Ammon's horn (tissue), 1 donor: ENCODE results near the gene LARP1B.
"Not testable (repeated sequence)": the region's sequence is repeated elsewhere in the genome, so short reads cannot be mapped to it uniquely, and the experiment has no call there.

Experiments used
- DNase-seq: peaks from one replicate; pipeline ENCODE4 v3.0.0-alpha.2; 2016; ENCODE audit warnings: low spot score

Gene LARP1B

DNA sequence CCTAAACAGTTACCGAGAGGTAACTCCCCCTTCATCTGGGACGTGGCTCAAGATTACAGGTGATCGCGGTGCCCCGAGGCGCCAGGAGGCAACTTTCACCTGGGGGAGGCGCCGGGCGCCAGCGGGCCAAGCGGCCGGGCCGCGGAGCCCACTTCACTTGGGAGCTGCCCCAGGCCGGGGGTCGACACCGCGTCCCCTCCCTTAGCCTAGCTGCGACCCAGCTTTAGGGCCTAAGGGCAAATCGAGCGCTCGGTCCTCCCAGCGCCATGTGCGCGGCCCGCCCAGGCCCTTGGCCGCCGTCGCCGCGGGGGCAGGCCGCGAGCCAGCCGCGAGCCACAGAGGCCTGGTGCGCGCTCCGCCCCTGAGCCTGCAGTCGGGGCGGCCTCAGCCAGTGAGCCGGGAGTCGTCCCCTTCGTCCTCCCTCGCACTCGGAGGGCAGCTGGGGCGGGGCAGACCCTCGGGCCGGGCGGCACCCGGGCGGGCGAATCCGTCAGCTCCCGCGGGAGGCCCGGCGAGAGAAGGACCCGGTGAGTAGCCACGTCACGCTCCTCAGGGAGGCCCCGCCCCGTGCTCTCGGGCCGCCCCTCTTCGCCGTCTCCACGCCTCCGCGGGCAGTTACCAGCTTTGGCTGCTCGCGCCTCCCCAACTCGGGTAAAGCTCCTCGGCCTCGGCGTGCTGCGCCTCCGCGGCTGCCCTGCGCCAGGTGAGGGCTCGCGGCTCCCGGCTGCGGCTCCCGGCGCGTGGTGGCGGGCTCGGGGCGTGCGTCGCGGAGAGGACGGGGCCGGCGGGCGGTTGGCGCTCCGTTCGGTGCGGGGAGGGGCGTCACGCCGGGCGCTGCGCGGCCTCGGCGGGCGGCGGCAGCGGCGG, at the start of gene LARP1B:
Gene LARP1B, plus strand, starts transcription at position 614 of the 867 bp plus-strand sequence. CDS start 13,640 bp downstream, outside the sequence.
- DNase-seq = peak; percentile 96

DNA sequence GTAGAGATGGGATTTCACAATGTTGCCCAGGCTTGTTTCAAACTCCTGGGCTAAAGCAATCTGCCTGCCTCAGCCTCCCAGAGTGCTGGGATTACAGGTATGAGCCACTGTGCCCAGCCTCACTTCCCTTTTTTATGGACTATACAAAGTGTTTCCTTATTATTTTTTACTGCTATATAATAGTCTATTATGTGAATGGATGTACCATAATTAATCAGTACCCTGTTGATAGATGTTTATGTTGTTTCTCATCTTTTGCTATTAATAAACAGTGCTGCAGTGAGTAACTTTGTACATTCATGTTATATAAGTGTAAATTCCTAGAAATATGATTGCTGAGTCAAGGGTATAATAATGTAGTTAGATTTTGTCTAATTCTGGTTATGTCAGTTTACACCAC, 35.8 kb upstream of the LARP1B start:
- no peak for DNase-seq

DNA sequence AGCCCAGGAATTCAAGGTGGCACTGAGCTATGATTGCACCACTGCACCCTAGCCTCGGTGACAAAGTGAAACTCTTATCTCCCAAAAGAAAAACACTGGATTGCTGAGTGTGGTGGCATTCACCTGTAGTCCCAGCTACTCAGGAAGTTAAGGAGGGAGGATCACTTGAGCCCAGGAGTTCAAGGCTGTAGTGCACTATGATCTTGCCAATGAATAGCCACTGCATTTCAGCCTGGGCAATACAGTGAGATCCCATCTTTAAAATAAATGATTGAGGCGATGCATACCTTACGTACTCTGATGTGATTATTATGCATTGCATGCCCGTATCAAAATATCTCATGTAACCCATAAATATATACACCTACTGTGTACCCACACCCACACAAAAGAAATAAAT, 31.2 kb upstream of the LARP1B start:
- DNase-seq = no peak

DNA sequence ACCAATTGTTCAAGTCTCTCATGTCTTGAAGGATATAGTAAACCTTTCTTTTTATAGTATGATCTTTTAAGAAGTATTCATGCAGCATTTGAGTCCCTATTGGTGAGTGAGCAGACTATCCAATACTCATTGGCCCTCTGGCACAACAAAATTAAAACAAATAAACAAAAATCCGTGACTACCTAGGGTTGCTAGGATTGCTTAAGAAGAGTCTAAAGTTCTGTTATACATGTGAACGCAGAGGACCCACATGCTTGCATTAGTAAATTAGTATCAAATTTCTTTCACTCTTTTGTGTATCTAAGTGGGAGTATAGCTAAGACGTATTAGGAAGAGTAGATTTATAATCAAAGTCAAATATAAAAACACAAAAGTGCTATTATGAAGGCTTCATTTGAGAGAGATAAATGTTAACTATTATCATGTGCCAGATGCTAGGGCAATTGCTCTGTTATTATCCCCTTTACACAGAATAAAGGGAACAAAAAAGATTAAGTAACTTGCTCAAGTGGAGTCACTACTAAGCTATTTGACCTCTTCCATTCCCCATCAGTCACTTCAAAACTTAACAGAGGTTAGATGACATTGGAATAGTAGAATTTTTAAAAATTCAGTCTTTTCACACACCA, 29.2 kb upstream of the LARP1B start:
- DNase-seq = no peak

DNA sequence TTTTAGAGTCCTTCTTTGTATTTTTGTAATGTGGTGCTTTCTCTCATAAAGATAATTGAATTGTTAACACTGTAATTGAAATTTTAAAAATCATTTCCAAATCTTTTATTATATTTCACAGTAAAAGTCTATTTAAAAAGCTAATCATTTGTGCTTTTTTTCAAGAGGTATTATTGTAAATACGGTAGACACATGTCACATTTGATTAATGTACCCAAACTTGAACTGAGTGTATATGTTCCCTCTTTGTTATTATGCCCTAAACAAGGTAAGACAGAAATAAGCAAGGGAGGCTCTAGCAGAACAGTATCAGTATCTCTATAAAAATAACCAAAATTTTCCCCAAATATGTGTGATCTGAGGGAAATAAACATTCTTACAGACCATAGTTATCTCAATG, 21.5 kb upstream of the LARP1B start:
- no peak for DNase-seq

DNA sequence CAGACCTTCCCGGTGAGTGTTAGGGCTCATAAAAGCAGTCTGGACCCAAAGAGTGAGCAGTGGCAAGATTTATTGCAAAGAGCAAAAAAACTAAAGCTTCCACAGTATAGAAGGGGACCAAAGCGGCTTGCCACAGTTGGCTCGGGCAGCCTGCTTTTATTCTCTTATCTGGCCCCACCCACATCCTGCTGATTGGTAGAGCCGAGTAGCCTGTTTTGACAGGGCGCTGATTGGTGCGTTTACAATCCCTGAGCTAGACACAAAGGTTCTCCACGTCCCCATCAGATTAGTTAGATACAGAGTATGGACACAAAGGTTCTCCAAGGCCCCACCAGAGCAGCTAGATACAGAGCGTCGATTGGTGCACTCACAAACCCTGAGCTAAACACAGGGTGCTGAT, 14.1 kb upstream of the LARP1B start:
- not testable (repeated sequence) for DNase-seq

DNA sequence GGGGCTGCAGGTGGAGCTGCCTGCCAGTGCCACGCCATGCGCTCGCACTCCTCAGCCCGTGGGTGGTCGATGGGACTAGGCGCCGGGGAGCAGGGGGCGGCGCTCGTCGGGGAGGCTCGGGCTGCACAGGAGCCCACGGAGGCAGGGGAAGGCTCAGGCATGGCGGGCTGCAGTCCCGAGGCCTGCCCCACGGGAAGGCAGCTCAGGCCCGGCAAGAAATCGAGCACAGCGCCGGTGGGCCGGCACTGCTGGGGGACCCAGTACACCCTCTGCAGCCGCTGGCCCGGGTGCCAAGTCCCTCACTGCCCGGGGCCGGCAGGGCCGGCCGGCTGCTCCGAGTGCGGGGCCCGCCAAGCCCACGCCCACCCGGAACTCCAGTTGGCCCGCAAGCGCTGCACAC, 13.6 kb upstream of the LARP1B start:
- DNase-seq = not testable (repeated sequence)

DNA sequence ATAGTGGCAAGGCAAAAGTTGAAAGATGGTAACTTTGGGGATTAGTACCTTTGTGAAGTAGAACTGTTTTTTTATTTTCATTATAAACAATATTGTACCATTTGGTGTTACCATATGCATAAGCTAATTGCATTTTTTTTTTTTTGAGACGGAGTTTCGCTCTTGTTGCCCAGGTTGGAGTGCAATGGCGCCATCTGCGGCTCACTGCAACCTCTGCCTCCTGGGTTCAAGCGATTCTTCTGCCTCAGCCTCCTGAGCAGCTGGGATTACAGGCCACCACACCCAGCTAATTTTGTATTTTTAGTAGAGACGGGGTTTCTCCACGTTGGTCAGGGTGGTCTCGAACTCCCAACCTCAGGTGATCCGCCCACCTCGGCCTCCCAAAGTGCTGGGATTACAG, 9.9 kb upstream of the LARP1B start:
- DNase-seq = not testable (repeated sequence)

DNA sequence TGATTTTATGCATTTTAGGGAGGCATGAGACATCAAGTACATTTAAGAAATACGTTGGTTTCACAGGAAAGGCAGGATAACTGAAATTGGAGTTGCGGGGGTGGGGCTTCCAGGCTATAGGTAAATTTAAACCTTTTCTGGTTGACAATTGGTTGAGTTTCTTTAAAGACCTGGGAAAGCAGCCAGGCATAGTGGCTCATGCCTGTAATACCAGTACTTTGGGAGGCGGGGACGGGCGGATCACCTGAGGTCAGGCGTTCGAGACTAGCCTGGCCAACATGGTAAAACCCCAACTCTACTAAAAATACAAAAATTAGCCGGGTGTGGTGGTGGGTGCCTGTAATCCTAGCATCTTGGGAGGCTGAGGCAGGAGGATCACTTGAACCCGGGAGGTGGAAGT, 6.2 kb upstream of the LARP1B start:
- DNase-seq = not testable (repeated sequence)

DNA sequence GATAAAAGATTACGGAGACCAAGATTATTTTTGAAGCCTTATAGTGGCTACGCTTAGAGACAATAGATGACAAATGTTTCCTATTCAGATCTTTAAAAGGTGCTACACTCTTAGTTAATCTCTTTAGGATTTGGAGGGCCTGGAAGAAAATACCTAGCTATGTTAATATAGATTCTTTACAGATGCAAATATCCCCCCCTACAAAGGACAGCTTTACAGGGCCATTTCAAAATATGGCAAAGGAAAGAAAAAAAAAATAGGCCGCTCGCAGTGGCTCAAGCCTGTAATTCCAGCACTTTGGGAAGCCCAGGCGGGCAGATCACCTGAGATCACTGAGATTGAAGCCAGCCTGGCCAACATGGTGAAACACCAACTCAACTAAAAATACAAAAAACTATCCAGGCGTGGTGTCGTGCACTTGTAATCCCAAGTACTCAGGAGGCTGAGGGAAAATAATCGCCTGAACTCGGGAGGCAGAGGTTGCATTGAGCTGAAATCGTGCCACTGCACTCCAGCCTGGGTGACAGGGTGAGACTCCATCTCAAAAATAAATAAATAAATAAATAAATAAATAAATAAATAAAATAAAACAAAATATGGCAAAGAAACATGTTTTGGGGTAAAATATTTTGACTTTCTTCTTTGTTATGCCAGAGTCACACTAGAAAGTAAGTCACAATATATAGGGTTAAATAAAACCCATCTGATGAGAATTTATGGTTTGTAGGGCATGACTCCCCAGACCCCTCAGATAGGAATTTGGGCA, 5.5 kb upstream of the LARP1B start:
- DNase-seq = not testable (repeated sequence)

DNA sequence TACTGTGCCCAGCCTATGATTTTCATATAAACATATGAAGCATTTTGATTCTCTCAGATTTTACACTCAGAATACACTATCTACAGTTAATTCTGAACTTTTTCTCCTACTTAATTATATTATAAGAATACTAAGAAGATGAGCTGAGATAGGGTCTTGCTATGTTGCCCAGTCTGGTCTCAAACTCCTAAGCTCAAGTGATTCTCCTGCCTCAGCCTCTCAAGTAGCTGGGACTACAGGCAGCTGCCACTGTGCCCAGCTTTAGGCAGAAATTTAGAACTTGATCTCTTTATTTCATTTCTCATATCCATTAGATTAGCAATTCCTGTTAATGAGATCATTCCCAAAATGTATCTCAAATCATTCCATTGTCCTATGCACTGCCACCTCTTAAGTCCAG, 4.7 kb upstream of the LARP1B start:
- DNase-seq = no peak

DNA sequence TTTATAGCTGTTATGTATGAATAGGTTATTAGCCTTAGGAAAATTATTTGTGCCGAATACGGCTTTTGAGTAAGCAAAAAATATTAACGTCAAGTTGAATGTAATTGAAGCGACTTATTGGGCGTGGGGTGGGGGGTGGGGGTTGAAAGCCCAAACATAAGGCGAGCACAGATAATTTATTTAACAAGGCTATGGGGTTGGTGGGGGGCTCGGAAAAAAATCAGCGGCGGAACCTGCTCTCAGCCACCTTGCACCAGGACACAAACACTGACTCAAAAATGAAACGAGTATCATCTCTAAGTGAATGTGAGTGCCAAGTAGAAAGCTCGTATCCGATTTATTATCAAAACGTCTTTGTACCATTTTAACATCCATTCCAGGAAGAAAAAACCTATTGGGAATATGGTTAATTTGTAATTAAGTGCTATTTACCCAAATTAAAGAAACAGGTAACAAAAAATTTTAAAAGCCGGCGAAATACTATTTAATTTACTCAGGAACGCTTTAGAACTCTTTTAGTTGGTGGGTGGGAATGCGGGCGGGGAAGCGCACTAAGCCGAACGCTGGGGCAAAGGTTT, 902 bp upstream of the LARP1B start:
- no peak for DNase-seq

DNA sequence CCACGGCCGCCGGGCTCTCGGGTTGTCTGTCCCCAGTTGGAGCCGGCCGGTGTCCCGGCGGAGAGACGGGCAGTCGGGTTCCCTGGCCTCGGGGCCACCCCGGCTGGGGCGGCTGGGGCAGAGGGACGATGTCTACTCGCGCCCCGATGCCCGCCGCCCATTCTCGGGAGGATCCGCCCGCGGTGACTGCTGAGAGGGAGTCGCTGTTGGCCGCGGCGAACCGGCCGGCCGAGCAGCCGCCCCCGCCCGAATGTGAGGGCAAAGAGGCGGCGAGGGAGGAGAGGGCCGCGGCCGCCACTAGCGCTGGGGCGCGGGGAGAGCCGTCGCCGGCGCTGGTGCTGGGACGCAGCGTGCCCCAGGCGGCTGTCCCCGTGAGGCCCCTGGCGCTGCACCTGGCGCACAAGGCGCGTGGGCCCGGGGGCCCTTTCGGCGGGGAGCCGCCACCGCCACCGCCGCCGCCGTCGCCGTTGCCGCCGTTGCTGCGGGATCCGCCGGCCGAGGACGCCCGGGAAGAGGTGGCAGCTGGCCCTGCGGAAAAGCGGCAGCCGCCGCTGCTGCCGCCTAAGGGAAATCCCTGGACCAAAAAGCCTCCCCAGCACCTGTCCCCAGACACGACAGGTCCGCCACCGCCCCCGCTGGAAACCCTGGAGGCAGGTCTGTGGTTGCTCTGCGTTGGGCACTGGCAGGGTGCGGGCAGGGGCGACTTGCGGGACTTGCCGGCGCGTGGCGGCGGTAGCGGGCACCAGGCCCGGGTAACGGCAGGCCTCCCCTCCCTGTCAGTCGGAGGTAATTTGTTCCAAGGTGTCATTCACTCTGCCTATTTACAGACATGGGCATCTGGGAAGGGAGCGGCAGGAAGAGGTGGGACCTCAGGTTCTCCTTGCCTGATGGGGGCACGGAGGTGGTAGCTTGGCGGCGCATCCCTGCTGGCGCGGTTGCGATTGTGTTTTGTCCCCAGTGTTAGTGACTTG, 739 bp downstream of the LARP1B start:
- DNase-seq = peak; percentile 62

DNA sequence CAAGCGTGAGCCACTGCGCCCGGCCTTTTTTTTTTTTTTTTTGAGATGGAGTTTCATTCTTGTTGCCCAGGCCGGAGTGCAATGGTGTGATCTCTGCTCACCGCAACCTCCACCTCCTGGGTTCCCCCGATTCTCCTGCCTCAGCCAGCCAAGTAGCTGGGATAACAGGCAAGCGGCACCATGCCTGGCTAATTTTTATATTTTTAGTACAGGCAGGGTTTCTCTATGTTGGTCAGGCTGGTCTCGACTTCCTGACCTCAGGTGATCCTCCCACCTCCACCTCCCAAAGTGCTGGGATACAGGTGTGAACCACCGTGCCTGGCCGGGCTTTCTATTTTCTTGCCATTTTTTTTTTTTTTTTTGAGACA, 5.3 kb downstream of the LARP1B start:
- not testable (repeated sequence) for DNase-seq

DNA sequence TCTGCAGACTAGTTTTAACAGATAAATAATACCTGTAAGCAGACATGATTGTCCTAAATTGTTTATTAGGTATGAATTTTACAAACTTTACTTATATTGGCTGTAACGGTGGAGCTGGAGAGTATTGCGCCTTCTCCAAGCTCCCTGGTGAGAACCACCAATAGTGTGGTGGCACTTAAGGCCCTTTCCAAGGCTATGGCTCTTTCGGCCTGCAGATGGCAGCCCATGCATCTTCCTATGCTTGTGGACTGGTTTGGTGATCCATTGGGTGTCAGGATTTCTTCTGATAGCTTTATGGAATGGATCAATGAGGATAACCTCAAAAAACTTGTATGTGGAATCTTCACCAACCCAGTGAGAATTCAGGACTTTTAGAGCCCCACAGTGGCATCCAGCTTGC, 7.8 kb downstream of the LARP1B start:
- no peak for DNase-seq

DNA sequence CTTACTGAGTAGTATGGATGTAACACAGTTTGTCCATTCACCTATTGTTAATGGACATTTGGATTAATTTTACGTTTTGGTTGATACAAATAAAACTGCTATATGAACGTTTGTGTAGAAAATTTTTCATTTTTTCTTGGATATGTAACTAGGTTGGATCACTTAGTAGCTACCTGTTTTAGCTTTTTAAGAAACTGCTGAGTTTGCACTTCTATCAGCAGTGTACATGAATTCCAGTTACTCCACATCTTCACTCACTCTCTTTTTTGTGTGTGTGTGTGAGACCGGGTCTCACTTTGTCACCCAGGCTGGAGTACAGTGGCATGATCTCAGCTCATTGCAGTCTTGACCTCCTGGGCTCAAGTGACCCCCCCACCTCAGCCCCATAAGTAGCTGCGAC, 15.4 kb downstream of the LARP1B start:
- DNase-seq = no peak

DNA sequence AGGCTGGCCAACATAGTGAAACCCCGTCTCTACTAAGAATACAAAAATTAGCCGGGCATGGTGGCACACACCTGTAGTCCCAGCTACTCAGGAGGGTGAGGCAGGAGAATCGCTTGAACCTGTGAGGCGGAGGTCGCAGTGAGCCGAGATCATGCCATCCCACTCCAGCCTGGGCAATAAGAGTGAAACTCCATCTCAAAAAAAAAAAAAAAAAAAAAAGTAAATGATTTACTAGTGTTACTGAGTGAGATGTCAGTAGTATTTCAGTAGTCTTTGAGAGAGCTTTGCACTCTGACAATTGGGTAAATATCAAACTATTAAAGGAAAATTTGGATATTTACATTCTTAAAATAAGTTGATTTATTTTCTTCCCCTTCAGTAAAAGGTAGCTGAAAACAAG, 34.2 kb downstream of the LARP1B start:
- DNase-seq = not testable (repeated sequence)

DNA sequence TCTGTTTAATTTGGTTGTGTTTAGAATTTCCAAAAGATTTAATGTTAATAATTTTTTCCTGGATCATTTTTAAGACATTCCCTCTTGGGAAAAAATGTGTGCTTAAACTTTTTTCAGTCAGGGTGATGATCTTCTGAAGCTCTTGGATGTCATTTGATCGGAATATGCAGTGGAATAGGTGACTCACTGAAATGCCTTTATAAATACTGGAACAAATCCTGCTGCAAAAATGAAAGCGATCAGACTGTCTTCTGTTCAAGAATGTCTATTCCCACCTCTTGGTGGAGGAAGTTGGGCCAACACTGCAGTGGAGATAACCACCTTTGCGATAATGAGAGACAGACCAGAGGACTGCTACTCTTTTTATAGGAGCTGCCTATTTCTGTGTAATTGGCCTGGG, 46.7 kb downstream of the LARP1B start:
- DNase-seq = no peak

DNA sequence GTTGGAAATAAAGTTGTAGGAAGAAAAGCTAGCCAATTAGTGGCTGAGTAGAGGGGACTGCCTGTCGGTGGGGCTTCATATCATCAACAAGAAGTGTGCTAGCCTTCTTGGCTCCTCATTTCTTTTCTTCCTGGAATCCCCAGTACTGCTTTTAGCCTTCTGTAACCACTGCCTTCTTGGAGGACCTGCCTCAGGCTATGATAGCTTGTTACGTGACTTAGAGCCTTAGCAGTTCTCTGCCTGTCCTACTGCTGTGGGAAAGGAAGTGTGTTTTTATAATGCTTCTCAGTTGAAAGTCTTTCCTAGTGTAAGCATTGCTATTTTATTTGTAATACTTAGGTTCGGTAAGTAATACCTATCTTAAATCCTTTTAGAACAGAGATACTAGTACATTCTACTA, 61.9 kb downstream of the LARP1B start:
- no peak for DNase-seq

DNA sequence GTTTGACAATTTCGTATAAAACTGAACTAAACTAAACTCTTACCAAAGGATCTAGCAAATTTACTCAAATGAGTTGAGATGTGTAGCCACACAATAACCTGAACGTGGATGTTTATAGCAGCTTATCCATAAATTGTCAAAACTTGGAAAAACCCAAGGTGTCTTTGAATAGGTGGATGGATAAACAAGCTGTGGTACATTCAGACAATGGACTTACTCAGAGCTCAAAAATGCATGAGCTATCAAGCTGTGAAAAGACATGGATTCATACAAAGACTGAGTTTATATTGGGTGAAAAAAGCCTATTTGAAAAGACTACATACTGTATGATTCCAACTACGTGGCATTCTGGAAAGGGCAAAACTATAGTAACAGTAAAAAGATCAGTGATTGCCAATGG, 69.5 kb downstream of the LARP1B start:
- no peak for DNase-seq

DNA sequence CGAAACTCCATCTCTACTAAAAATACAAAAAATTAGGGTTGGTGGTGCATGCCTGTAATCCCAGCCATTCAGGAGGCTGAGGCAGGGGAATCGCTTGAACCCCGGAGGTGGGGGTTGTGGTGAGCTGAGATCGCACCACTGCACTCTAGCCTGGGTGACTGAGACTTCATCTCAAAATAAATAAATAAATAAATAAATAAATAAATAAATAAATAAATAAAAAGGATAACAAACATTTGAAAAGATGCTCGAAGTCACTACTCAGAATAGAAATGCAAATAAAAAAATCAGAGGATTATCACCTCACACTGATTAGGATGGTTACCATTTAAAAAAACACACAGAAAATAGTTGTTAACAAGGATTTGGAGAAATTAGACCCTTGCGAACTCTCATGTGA, 73.8 kb downstream of the LARP1B start:
- DNase-seq = no peak
